ENCODE data around the gene NAGK.
"Not testable (repeated sequence)": the region's sequence is repeated elsewhere in the genome, so short reads cannot be mapped to it uniquely, and the experiment has no call there.

The NAGK gene

GRCh38 chr2:71070294-71071093 lies 2.0 kb downstream of the NAGK start:
- DNase-seq, result no peak

DNA sequence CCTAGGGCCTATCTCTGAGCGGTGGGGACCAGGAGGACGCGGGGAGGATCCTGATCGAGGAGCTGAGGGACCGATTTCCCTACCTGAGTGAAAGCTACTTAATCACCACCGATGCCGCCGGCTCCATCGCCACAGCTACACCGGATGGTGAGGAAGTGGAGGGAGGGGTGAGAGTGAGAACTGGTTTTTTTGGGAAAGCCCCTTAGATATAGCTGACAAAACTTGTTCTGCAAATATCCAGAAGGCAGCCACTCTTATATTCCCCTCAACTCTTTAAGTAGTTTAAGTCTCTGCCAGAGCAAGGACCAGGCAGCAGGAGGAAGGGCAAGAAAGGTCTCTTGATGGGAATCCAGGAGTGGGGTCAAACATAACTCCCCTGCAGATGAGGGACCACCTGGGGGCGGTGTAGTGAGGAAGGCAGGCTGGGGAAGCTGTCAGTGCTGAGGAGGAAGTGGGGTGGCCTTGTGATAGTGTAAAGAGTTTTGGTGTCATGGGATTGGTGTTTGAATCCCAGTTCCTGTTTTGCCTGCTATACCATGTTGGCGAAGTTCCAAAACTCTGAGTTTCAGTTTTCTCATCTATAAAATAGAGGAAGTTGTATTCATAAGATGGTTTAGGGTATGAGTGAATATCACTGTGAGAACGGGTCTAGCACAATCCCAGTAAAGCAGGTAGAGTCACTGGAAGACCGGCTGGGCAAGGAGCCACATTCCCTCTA lies 3.4 kb downstream of the NAGK start:
- peak in 1 of 4 experiments; percentile 23 for DNase-seq

DNA sequence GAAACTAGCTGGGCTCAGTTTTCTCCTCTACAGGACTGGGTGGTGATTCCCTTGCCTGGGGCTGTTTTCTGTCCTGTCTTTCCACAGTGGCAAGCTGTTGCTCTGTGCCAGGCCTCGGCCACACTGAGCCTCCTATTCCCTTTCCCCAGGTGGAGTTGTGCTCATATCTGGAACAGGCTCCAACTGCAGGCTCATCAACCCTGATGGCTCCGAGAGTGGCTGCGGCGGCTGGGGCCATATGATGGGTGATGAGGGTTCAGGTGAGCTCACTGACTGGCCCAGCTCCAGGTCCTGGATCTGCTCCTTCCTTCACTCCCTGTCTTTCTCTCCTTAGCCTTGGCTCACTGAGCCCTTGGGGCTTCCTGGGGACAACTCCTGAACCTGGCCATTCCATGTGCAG lies 4.0 kb downstream of the NAGK start:
- no peak for DNase-seq

DNA sequence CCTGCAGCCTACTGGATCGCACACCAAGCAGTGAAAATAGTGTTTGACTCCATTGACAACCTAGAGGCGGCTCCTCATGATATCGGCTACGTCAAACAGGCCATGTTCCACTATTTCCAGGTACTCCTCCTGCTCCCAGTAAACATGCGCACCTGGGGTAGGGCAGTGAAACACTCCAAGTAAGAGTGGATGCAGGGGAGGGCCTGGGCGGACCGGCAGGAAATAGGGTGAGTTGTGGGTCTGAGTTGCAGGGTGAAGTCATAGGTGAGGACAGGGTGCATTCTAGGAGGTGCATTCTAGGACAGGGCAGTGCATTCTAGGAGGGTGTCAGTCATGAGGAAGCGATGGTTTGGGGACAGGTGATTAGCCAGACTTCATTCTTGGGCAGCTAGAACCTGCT lies 5.0 kb downstream of the NAGK start:
- DNase-seq, result no peak

DNA sequence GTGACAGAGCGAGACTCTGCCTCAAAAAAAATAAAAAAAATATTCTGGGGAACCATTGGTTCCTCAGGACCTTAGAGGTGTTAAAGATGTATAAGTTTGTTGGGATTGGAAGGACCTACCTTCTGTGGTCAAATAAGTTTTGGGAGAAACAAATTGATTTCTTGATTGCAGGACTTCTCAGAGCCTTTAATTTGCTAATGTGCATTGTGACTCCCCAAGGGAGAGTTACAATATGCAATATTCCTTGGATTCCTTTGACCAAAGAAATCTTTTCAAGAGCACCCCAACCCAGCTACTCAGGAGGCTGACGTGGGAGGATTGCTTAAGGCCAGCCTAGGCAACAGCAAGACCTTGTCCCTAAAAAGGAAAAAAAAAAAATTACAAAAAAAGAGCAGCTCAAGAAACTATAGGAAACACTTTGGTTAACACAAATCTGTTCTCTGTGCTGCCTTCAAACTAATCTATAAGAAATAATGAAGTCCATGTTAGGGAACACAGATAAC lies 6.5 kb downstream of the NAGK start:
- no peak for DNase-seq

- no peak for DNase-seq
Measured at GRCh38 chr2:71078624-71079023, 10.2 kb downstream of the NAGK start.

DNA sequence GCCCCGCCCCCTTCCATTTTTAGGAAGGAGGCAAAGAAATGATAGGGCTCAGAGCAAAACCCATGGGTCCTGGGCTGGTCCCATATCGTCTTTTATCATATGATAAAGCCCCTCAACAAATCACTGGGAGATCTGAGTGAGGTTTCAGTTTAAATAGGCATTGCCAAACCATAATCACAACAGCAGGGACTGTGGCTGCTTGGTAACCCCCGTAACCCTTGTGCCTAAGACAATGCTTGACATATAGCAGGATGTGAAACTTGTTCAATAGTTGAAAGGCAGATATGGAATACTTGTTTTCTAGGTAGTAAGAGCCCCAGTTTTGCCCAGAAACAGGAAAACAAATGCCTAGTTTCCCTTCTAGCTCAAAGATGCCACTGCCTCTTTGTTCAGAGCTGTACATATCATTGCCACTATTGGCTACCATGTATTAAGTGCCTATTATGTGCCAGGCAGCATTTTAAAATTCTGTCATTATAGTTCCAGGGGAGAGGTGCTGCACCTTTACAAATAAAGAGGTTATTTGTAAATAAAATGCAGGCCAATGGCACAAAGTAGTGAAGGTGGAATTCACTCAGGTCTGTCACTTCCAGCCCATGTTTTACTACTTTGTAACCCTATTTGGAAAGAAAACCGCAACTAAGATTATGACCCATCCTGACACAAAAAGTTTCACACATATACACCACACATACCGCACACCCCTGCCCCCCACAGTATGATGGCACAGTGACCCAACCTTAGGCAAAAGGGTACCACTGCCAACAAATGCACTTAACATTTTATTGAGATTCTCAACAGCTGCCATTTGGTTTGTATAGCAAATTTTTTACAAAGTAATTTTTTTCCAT lies 14.2 kb downstream of the NAGK start:
- no peak for DNase-seq

DNA sequence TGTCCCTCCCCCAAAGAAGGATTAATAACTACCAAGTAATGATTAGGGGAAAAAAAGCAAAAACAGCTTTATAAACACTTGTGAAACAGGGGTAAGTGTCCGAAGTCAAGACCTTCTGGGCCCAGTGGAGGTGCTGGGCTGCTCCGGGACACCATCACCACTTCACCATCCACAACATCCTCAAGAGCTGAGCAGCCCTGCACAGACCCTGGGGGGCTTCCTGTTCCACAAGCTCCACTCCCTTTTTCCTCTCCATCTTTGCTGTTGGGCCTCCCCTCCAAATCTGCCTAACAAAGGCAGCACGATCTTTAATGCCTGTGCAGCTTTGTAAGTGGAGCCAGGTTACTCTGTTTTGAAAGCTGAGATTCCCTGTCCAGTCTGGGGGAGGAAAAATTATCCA lies 14.8 kb downstream of the NAGK start:
- not testable (repeated sequence) for DNase-seq

- DNase-seq, result not testable (repeated sequence)
Measured at GRCh38 chr2:71083752-71084312, 15.4 kb downstream of the NAGK start.

DNA sequence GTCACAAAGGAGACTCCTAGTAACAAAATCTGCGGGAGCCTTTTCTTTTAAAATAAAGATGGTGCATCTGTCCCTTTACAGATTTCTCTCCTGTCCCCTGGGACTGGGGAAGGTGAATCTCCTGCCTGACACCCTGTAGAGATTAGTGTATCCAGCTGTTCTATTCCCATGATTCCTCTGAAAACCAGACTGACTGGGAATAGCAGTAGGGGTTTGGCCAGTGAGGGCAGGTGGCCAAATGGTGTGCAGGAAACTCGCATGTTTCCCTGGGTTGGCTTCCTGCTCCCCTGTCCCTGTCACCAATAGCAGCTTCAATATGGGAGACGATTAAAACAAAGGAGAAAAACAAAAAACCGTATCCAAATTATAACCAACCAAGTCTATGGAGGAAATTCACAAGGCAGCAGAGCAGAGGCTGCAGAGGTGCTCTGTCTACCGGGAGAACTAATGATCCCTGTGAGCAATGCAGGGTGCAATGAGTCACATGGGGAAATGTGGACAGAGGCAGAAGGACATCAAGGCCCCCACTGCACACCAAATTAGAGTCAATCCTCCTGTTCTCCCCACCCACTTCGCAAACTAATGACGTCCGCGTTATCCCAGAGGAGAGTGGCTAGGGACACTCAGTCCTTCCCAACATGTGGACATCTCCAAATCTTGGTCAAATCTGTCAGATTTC lies 17.0 kb downstream of the NAGK start:
- DNase-seq, result not testable (repeated sequence)

DNA sequence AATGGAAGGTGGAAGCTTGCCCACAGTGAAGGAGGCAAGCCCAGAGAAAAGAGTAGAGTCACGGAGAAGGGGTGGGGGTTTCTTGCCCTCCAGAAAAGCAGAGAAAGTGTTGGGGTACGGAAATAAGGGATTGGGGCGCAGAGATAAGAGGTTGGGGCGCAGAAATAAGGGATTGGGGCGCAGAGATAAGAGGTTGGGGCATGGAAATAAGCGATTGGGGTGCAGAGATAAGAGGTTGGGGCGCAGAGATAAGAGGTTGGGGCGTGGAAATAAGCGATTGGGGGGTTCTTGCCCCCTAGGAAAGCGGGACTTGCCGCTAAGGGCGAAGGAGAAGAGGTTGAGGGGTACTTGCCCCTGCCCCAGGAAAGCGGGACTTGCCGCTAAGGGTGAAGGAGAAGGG lies 21.0 kb downstream of the NAGK start:
- DNase-seq, result not testable (repeated sequence)

DNA sequence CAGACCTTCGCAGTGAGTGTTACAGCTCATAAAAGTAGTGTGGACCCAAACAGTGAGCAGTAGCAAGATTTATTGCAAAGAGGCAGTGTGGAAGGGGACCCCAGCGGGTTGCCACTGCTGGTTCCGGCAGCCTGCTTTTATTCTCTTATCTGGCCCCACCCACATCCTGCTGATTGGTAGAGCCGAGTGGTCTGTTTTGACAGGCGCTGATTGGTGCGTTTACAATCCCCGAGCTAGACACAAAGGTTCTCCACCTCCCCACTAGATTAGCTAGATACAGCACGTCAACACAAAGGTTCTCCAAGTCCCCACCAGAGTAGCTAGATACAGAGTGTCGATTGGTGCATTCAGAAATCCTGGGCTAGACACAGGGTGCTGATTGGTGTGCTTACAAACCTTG lies 23.4 kb downstream of the NAGK start:
- DNase-seq, result not testable (repeated sequence)

GRCh38 chr2:71092491-71093260 lies 24.2 kb downstream of the NAGK start:
- not testable (repeated sequence) for DNase-seq

- DNase-seq, result no peak
Measured at GRCh38 chr2:71100195-71100964, 31.9 kb downstream of the NAGK start.

- no peak for DNase-seq
Measured at GRCh38 chr2:71101656-71102055, 33.2 kb downstream of the NAGK start.

GRCh38 chr2:71102981-71103681 lies 34.7 kb downstream of the NAGK start:
- DNase-seq, result no peak

- no peak for DNase-seq
Measured at GRCh38 chr2:71103809-71104208, 35.4 kb downstream of the NAGK start.

DNA sequence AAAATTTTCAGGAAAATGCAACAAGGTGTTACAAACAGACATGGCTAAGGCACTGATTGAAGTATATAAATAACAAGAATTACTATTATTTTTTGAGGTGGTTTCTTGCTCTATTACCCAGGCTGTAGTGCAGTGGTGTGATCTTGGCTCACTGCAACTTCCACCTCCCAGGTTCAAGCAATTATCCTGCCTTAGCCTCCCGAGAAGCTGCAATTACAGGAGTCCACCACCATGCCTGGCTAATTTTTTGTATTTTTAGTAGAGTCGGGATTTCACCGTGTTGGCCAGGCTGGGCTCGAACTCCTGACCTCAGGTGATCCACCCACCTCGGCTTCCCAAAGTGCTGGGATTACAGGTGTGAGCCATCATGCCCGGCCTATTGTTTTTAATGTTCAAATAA lies 38.0 kb downstream of the NAGK start:
- DNase-seq, result not testable (repeated sequence)

DNA sequence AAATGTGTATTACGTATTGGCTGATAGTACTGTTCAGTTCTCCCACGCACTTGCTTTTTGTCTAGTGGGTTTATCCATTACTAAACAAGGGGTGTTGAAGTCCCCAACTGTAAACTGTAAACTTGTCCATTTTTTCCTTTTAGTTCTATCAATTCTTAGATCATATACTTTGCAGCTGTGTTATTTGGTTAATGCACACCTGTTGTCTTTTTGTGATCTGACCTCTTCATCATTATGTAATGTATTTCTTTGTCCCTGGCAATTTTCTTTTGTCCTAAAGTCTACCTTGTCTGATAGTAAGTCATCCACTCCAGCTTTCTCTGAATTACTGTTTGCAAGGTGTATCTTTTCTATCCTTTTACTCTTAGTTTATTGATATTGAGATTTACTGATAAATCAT lies 39.6 kb downstream of the NAGK start:
- no peak for DNase-seq

DNA sequence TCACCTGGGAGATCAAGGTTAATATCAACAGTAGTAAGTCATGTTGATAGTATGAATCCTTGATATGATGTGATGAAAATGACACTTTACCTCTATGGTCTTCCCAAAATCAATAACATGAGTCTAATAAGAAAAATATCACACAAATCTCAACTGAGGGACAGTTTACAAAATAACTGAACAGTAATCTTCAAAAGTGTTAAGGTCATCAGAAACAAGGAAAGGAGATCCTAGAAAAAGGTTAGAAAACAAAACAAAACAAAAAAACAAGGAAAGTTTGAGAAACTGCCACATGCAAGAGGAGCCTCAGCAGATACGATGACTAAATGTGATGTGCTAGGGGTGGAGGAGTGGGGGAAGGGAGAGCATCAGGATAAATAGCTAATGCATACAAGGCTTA lies 45.4 kb downstream of the NAGK start:
- no peak for DNase-seq

Data from activated CD4-positive, CD25-positive, alpha-beta regulatory T cell (primary cell).